AG10803 (cell line): ENCODE measurements around the gene ATXN1.

Experiments used
- DNase-seq: peaks from one replicate; pipeline ENCODE4 v3.0.0; 2010; ENCODE audit warnings: low read depth
- H3K4me3 ChIP-seq: 2 replicates; pipeline ENCODE4 v1.5.1; 2011; ENCODE audit warnings: mild to moderate bottlenecking, low read length, control low read depth
- TF ChIP-seq, protein P1 (sequence below): conservative IDR thresholded peaks from 2 replicates; pipeline ENCODE4 v1.5.1; 2011; ENCODE audit warnings: mild to moderate bottlenecking, low read length, control low read depth, inconsistent platforms

The ATXN1 gene

GRCh38 chr6:16576451-16577368 lies 184.6 kb downstream of the ATXN1 start:
- H3K4me3 ChIP-seq, result no peak overlapping the region
- TF ChIP-seq, protein P1, sequence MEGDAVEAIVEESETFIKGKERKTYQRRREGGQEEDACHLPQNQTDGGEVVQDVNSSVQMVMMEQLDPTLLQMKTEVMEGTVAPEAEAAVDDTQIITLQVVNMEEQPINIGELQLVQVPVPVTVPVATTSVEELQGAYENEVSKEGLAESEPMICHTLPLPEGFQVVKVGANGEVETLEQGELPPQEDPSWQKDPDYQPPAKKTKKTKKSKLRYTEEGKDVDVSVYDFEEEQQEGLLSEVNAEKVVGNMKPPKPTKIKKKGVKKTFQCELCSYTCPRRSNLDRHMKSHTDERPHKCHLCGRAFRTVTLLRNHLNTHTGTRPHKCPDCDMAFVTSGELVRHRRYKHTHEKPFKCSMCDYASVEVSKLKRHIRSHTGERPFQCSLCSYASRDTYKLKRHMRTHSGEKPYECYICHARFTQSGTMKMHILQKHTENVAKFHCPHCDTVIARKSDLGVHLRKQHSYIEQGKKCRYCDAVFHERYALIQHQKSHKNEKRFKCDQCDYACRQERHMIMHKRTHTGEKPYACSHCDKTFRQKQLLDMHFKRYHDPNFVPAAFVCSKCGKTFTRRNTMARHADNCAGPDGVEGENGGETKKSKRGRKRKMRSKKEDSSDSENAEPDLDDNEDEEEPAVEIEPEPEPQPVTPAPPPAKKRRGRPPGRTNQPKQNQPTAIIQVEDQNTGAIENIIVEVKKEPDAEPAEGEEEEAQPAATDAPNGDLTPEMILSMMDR, result no peak
- DNase-seq, result no peak

DNA sequence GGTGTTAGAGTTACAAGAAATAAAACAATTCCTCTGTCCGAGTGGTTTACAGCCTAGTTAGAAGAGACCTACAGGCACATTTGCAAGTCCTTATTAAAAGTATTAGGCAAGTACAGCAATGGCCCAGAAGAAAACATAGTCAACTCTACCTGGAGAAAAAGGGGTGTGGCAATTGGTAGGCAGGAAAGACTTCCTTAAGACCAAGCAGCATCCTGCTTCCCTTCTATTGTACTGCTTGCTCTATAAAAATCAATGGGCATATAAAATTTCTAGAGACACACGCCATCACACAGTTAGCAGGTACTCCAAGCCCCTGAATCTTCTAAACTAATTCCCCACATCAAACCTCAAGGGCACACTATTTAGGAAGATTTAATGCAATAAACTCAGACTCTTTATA lies 185.6 kb downstream of the ATXN1 start:
- TF ChIP-seq, protein P1, result no peak
- no peak overlapping the region for H3K4me3 ChIP-seq
- no peak for DNase-seq

GRCh38 chr6:16572943-16573342 lies 188.3 kb downstream of the ATXN1 start:
- no peak overlapping the region for H3K4me3 ChIP-seq
- TF ChIP-seq, protein P1, result no peak
- DNase-seq, result no peak

- H3K4me3 ChIP-seq, result no peak overlapping the region
- no peak for DNase-seq
- TF ChIP-seq, protein P1, result no peak
Measured at GRCh38 chr6:16572317-16572716, 188.9 kb downstream of the ATXN1 start.

GRCh38 chr6:16570946-16571345 lies 190.3 kb downstream of the ATXN1 start:
- no peak overlapping the region for H3K4me3 ChIP-seq
- TF ChIP-seq, protein P1, result no peak
- no peak for DNase-seq

DNA sequence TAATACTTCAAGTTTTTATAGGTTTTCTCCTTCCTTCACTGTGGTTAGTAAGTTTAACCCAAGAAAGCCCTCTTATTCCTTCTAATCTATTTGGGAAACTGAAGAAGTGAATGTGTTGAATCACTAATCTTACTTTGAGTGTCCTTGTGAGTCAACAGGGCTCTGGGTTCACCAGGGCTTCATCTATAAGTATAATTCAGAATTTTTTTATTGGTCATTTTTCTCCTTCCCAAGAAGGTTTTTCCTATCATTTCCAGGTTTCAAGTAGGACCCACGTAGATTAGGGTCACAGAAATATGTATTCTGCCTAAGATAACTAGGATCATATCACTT lies 191.1 kb downstream of the ATXN1 start:
- no peak for DNase-seq
- H3K4me3 ChIP-seq, result no peak overlapping the region
- TF ChIP-seq, protein P1, result no peak

DNA sequence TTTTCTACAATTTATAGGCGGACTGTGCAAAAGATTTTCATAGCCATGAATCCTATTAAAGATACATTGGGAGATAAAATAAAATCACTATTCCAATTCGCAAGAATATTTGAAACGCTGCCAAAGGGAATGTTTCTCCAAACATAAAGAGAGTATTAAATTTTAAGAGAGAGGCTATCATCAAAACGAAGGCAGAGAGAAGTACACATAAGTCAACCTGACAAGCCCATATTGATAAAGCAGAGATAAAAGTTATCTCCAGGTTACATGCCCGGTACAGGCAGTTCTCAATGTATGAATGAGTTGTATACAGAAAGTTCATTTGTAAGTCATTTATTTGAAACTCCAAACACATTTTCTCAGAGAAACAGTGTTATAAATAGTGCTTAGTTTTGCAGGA lies 193.1 kb downstream of the ATXN1 start:
- no peak for DNase-seq
- TF ChIP-seq, protein P1, result no peak
- H3K4me3 ChIP-seq, result no peak overlapping the region
